ENCODE measurements around the gene BOLA2.
A peak's percentile ranks its signal among the peaks of the same experiment; 100 is the strongest.
"Not testable (repeated sequence)": the region's sequence is repeated elsewhere in the genome, so short reads cannot be mapped to it uniquely, and the experiment has no call there.

BOLA2 gene

GRCh38 chr16:29454269-29454668, at the start of gene BOLA2, which contains the start of gene SLX1B:
TSS of gene BOLA2 (minus strand) at chr16:29454351. CDS start at chr16:29454253, 98 bp downstream.
TSS of gene SLX1B (plus strand) at chr16:29454533.
- not testable (repeated sequence) for DNase-seq (ENCODE audit: low read depth); H3K4me3 ChIP-seq (ENCODE audit: low read length)

GRCh38 chr16:29482276-29482675, 28.1 kb upstream of the BOLA2 start:
- not testable (repeated sequence) for DNase-seq (ENCODE audit: low read depth); H3K4me3 ChIP-seq (ENCODE audit: low read length)

GRCh38 chr16:29472065-29472464, 17.9 kb upstream of the BOLA2 start:
- DNase-seq (ENCODE audit: low read depth); H3K4me3 ChIP-seq (ENCODE audit: low read length): not testable (repeated sequence)

- not testable (repeated sequence) for H3K4me3 ChIP-seq (ENCODE audit: low read length); DNase-seq (ENCODE audit: low read depth)
Observed at GRCh38 chr16:29469660-29470059, 15.5 kb upstream of the BOLA2 start.

- not testable (repeated sequence) for DNase-seq (ENCODE audit: low read depth); H3K4me3 ChIP-seq (ENCODE audit: low read length)
Observed at GRCh38 chr16:29467654-29468366, 13.7 kb upstream of the BOLA2 start.

- not testable (repeated sequence) for DNase-seq (ENCODE audit: low read depth); H3K4me3 ChIP-seq (ENCODE audit: low read length)
Observed at GRCh38 chr16:29466904-29467303, 12.8 kb upstream of the BOLA2 start.

- not testable (repeated sequence) for H3K4me3 ChIP-seq (ENCODE audit: low read length); DNase-seq (ENCODE audit: low read depth)
Observed at GRCh38 chr16:29465985-29466824, 12.1 kb upstream of the BOLA2 start.

- H3K4me3 ChIP-seq (ENCODE audit: low read length); DNase-seq (ENCODE audit: low read depth): not testable (repeated sequence)
Observed at GRCh38 chr16:29460647-29461030, 6.5 kb upstream of the BOLA2 start.

- not testable (repeated sequence) for H3K4me3 ChIP-seq (ENCODE audit: low read length); DNase-seq (ENCODE audit: low read depth)
Observed at GRCh38 chr16:29459706-29460646, 5.8 kb upstream of the BOLA2 start, which contains the start of gene SULT1A4. TSS of gene SULT1A4 (plus strand) at chr16:29459913. CDS start at chr16:29461386, 1,473 bp downstream.

- not testable (repeated sequence) for DNase-seq (ENCODE audit: low read depth); H3K4me3 ChIP-seq (ENCODE audit: low read length)
Observed at GRCh38 chr16:29457660-29458059, 3.5 kb upstream of the BOLA2 start.

GRCh38 chr16:29454828-29455227, 677 bp upstream of the BOLA2 start:
- not testable (repeated sequence) for DNase-seq (ENCODE audit: low read depth)

GRCh38 chr16:29453754-29454153, 397 bp downstream of the BOLA2 start:
- not testable (repeated sequence) for H3K4me3 ChIP-seq (ENCODE audit: low read length); DNase-seq (ENCODE audit: low read depth)

More at GRCh38 chr16:29454828-29455227, 677 bp upstream of the BOLA2 start:
- H3K4me3 ChIP-seq (ENCODE audit: low read length), result not testable (repeated sequence)

GRCh38 chr16:29425390-29425789, 28.8 kb downstream of the BOLA2 start:
- not testable (repeated sequence) for DNase-seq (ENCODE audit: low read depth); H3K4me3 ChIP-seq (ENCODE audit: low read length)

- not testable (repeated sequence) for DNase-seq (ENCODE audit: low read depth); H3K4me3 ChIP-seq (ENCODE audit: low read length)
Observed at GRCh38 chr16:29423587-29423986, 30.6 kb downstream of the BOLA2 start.

- DNase-seq (ENCODE audit: low read depth), result peak; percentile 84
Observed at GRCh38 chr16:29405249-29405648, 48.9 kb downstream of the BOLA2 start.

More at GRCh38 chr16:29405249-29405648, 48.9 kb downstream of the BOLA2 start:
- H3K4me3 ChIP-seq (ENCODE audit: low read length), result not testable (repeated sequence)

All from retinal pigment epithelial cell (primary cell).